ENCODE results near the gene MAT1A. TPM values are rescaled to one million over a fixed set of nuclear protein-coding genes. Genes with fewer than 3 reads are reported as not detected.

MAT1A gene
- total RNA-seq, 1 experiment from 2014 or later: 2.1 TPM

- H3K4me3 Mint-ChIP-seq: no peak overlapping the region
- Histone ChIP-seq H3K79me2 (ENCODE audit: insufficient read depth, low read length) (no peaks in the 10 kb centered on the region), H4K91ac (ENCODE audit: insufficient read length, low read depth, low read length) (no peak overlapping the region), H2BK15ac (ENCODE audit: low read depth, low read length) (no peak overlapping the region), H3K56ac (ENCODE audit: insufficient read length, low read depth, low read length) (no peak overlapping the region), H3K23ac (ENCODE audit: insufficient read length, low read depth, low read length) (no peak overlapping the region), H3K18ac (ENCODE audit: insufficient read length, low read depth, low read length) (no peak overlapping the region), H3K9me3 (ENCODE audit: control insufficient read depth, low read depth, low read length) (no peaks in the 10 kb centered on the region), H4K20me1 (ENCODE audit: control insufficient read depth, insufficient read depth, insufficient read length) (no peaks in the 10 kb centered on the region), H3K27ac (ENCODE audit: insufficient read length, low read depth, low read length) (no peak overlapping the region), H2BK20ac (ENCODE audit: low read depth, low read length, poor library complexity, severe bottlenecking) (no peak overlapping the region), H3K4ac (ENCODE audit: low read depth, low read length) (no peak overlapping the region), H3K23me2 (ENCODE audit: insufficient read length, low read depth, low read length, poor library complexity, severe bottlenecking) (no peaks in the 10 kb centered on the region), H3K14ac (ENCODE audit: insufficient read depth, low read length) (no peak overlapping the region), H3T11ph (ENCODE audit: low read length) (no peak overlapping the region), H3K27me3 (ENCODE audit: insufficient read depth, low read length) (no peaks in the 10 kb centered on the region), H3K79me1 (ENCODE audit: insufficient read depth, low read depth, low read length, poor library complexity, severe bottlenecking) (no peaks in the 10 kb centered on the region), H2BK12ac (ENCODE audit: insufficient read length, low read depth, low read length) (no peak overlapping the region), H3K4me2 (ENCODE audit: insufficient read depth, insufficient read length, low read length) (no peak overlapping the region), H2BK5ac (ENCODE audit: insufficient read length, low read length) (no peak overlapping the region), H3K9ac (ENCODE audit: extremely low read depth, insufficient read length, low read length) (no peak overlapping the region), H2BK120ac (ENCODE audit: low read depth, low read length, poor library complexity, severe bottlenecking) (no peak overlapping the region), H2AK5ac (ENCODE audit: insufficient read length, low read length) (no peak overlapping the region), H4K5ac (ENCODE audit: insufficient read length, low read depth, low read length) (no peak overlapping the region), H3K4me1 (ENCODE audit: insufficient read depth, low read length) (no peaks in the 10 kb centered on the region), H2AFZ (ENCODE audit: low read length) (no peak overlapping the region), H4K8ac (replicated peaks; ENCODE audit: insufficient read length, low read depth, low read length) (no peak overlapping the region)
- no CpG with 5 or more reads among the region's 1 CpG for WGBS (ENCODE audit: extremely low coverage, insufficient read length, low lambda C conversion rate)
- no peaks in the 10 kb centered on the region for H3K4me1 Mint-ChIP-seq
- peaks cover 3% of the 10 kb centered on the region for H3K27me3 Mint-ChIP-seq (ENCODE audit: low read depth)
- no peak for DNase-seq
- peak overlapping the region in 1 of 3 experiments; percentile 49; a peak in 1 of 7 replicates for H3K27ac Mint-ChIP-seq
- no peaks in the 10 kb centered on the region for H3K36me3 Mint-ChIP-seq (ENCODE audit: insufficient read depth in 1 of 3, low read depth in 3 of 3)
- TF ChIP-seq CTCF (conservative IDR thresholded peaks at IDR 0.05): no peak
- no peaks in the 10 kb centered on the region for H3K9me3 Mint-ChIP-seq
These were observed 44.5 kb upstream of the MAT1A start for GRCh38 chr10:80333983-80334382.

Measured in H9 (cell line).